H54 (cell line): ENCODE results near the gene ATP10B.

Experiments used
- DNase-seq: peaks from one replicate; pipeline ENCODE4 v3.0.0; 2011; ENCODE audit warnings: low spot score, mixed read lengths; ENCODE audit not compliant: insufficient read length
- FAIRE-seq: peaks from 3 replicates; lab custom pipeline; 2011; peaks lifted over from hg19 to GRCh38; lab: Jason Lieb, UNC
- POLR2A ChIP-seq: IDR thresholded peaks from 2 replicates; pipeline ENCODE4 v1.6.1; 2011; ENCODE audit warnings: low read depth, mild to moderate bottlenecking, low read length

ATP10B gene

DNA sequence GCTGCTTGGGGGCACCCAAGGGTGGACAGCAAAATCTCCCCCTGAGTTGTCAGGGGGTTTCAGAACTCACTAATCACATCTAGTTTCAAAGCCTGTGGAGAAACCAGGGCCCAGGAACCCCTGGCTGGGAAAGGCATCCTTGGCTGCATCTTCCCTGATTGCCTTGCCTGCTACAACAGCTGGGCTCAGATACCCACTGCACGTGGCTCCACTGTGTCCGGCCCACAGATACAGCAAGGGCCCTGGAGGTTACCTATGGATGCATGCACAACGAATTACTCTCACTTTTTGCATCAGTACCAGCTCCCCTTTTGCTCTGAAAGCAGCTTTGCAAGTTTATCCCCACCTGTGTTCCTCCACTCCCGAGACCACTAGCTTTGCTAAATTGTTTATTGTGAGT is 55.0 kb downstream of the ATP10B start:
- no peak for FAIRE-seq
- no peak for TF ChIP-seq POLR2A

DNA sequence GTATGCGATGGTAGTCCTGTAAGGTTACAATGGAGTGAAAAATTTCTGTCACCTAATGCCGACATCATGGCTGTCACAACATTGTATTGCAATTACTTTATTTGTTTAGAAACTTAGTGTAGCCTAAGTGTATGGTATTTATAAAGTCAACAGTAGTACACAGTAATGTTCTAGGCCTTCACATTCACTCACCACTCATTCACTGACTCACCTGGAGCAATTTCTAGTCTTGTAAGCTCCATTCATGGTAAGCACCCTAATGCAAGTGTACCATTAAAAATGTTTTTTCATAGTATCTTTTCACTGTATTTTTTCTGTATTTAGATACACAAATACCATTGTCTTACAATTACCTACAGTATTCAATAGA is 58.5 kb downstream of the ATP10B start:
- no peak for TF ChIP-seq POLR2A
- DNase-seq (no peak), FAIRE-seq (no peak)

More for the DNA sequence above, 55.0 kb downstream of the ATP10B start:
- no peak for DNase-seq

DNA sequence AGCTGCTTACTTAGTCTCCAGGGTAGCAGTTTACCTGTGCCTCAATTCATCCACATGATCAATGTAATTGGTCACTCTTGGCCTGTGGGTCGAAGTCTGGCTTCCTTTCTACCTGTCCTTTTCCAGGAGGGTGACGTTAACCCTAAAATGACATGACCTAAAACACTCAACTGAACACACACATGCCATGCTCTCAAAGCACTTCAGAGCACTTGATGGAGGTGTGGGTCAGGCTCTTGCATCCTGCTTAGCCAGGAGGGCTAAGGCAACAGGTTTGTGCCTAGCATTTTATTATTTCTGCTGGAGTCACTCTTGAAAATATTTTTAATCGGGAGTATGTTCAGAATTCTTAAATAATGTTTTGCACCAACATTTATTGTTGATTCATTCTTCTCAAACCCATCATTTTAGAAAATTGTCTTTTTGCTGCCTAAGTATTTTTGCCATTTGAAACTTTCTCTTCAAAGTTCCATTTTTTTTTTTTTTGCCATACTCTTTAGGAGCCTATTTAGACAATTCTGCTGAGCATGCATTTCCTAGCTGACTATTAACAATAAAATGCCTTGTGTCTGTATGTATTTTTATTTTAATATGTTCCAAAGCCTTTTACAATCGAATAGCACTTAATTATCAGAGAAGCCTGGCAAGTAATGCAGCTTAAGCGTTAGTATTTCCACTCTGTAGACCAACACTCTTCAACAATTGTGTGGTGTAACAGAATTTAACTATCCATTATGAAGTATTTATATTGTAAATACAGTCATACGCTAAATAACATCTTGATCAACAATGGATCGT is 59.1 kb downstream of the ATP10B start:
- DNase-seq: no peak
- FAIRE-seq: no peak
- no peak for TF ChIP-seq POLR2A

DNA sequence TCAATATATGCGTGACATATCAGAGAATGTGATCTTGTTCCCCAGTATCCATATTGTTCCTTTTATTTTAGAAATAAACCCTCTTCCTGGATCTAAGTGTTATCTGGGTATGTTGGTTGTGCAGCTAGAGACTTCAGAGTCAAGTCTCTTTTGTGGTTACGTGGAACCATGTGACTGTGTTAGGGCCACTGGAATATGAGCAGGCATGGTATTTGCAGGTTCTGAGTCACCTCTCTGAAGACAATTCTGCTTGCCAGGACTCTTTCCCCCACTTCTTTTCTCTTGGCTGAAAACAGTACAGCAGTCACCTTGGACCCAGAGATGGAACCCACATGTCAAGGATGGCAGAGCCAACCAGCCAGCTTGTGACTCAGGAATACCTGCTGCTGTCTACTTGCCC is 59.7 kb downstream of the ATP10B start:
- TF ChIP-seq POLR2A: no peak
- FAIRE-seq: no peak
- no peak for DNase-seq

DNA sequence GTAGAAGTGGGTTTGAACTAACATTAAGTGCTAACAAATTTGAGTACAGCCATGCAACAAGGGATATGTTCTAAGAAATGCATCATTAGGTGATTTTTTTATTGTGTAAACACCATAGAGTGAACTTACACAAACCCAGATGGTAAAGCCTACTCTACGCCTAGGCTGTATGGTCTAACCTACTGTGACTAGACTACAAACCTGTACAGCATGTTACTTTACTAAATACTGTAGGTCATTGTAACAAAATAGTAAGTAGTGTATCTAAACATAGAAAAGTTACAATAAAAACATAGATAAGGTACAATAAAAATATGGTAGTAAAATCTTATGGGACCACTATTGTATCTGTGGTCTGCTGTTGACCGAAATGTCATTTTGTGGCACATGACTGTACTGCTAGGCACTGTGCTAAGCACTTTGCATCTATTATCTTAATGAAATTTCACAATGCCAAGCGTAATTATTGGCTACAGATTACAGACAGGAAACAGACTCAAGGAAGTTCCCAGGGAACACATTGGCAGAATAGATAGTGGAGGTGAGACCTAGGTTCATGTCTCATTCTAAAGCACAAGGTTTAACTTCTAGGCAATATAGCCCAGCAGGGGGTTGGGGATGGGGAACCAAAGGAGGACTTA is 62.7 kb downstream of the ATP10B start:
- TF ChIP-seq POLR2A: no peak
- no peak for DNase-seq
- FAIRE-seq: no peak

DNA sequence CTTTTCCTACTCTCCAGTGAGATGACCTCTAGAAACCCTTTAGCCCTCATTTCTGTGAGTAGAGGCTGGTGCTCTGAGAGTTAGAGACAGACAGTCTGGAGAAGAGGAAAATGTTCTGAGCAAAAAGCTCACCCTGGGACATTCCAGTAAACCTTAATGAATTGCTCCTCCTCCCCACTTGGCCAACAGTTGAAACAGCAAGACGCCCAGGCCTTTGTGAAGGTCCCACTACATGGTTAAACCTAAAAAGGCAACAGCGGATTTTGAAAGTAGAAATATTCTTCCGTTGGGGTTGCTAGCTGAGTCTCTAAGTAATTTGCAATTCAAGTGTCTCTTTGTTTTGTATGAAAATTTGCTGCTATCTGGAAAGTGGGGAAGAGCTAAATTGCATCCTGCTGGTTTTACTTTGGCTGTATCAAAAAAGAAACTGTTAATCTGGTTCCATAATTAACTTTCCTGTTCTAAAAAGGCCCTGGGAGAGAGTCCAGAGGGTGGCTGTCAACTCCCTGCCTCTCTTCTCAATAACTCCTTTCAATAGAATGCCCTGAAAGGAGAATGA is 63.8 kb downstream of the ATP10B start:
- DNase-seq (no peak), FAIRE-seq (no peak)
- no peak for TF ChIP-seq POLR2A

DNA sequence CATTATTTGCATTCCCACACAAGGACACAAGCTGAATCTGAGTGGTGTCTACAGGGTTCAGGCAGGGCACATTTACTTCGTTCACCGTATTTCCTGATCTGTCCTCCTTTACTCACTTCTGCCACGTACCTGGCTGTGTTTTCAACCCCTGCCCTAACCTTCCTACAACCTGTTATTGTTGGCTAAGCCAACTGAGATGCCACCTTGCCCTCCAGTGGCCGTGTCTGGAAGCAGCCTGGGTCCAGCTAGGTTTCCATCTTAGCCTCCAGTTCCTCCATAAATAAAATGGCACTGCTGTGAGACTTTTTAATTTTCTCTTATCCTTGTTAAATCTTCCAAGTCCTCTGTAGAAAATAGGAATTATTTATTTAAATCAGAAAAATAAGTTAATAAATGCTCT is 64.8 kb downstream of the ATP10B start:
- DNase-seq: no peak

DNA sequence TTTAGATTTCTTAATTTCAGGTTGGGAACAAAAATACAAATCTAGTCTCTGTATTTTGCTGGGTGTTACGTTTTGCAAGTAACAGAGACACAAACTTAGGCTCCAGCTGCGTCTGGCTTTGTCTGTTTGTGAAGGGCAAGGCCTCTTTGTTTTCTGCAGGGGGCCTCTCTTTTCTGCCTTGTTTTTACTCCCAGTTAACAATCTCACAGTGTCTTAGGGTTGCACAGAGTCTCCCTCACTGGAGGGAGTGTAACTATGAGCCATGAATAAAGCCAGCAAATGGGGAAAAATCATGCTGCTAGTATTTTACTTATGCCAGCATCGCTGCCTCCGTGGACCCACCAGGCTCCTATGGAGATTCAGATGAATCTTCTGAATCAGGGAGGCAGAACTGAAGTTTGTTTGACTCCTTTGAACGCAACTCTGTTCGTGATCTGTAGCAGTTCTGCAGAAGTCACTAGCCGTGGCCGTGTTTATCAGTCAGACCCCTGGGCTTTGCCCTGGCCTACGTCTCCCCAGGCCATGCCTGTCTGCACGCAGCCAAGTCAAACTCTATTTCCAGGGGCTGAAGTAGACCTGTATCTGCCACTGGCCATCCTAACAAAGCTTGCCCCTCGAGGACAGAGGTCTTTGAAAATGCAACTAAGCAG is 77.2 kb downstream of the ATP10B start:
- FAIRE-seq (no peak), DNase-seq (no peak)
- no peak for TF ChIP-seq POLR2A

More for the DNA sequence above, 64.8 kb downstream of the ATP10B start:
- no peak for TF ChIP-seq POLR2A
- no peak for FAIRE-seq

DNA sequence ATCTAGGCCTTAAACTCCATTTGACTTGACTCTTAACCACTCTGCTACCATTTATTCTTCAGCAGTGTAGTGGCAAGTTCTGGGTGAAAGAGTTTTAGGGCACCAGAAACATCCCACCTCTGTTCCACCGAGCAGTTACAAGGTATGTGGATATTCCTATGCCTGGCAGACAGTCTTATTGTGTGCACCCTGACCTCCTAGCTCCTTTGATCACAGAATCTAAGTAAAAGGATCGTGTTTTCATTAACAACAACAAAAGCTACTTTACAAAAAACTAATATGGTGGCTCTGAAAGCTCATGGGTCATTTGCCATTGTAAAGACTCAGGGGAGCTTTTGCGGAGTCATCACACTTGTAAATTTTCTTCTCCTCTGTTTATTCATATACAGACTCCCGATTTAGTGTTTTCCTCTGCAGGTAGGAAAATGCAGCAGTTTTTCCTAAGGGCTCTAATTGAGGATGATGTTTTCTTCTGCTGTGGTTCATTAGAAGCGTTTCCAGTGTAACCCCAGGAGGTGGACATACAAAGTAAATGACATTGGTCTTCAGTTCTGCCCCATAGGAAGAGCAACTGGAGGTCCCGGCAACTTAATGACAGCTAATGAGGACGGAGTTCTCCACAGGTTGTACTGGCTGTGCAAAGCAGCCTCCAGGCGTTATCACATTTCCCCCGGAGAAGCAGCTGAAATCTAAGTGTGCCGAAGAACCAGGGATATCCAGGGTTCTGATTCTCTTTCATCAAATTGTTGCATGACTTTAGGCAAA is 78.2 kb downstream of the ATP10B start:
- no peak for FAIRE-seq
- DNase-seq: no peak
- no peak for TF ChIP-seq POLR2A

DNA sequence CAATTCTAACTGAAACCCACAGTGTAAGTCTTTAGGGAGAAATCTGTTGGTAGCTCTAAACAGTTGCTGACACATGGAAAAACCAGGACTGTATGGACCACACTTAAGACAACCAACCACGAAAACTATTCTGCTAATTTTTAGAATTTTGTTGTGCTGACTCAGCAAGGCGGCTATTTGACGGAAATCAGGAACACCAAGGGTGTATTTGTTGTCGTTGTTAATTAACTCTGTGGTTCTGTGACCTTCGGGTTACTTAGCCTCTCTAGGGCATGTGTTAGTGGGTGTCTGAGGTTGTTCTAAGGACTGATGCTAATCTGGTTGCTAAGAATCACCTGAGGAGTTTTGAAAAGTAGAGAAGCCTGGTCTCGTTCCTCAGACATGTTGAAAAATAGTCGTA is 79.2 kb downstream of the ATP10B start:
- no peak for DNase-seq
- FAIRE-seq: no peak
- no peak for TF ChIP-seq POLR2A

DNA sequence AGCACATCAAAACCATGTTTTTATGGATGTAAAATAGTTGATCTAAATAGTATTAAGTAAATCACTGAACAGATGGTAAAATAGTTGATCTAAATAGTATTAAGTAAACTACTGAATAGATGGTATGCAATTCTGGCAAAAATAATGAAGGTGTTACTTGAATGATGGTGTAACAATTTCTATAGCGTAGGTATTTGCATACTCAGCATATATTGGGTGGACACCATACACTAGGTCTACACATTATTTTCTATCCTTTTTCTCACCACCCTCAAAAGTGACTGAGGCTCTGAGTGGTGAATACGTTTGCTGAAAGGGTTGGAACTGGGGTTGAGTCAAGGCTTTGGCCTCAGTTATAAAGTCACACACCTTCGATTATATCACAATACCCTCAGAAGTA is 81.3 kb downstream of the ATP10B start:
- no peak for FAIRE-seq

DNA sequence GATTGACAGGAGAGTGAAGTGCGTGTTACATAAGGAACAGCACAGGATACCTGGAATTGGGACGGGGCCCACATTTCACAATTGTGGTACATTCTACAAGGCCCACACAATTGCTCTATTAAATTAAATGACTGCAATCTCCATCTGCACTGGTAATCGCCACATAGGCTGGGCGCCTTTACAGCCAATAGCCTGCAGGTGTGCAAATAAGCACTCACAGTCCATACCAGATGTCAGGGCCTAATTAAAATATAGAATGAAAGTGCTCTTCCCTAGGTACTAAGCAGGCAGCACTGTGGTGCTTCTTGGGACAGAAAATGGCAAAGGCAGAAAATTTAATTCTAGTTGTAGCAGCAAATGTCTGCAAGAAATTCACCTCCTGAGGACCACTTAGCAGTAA is 82.7 kb downstream of the ATP10B start:
- no peak for DNase-seq
- TF ChIP-seq POLR2A: no peak
- no peak for FAIRE-seq

More for the DNA sequence above, 81.3 kb downstream of the ATP10B start:
- TF ChIP-seq POLR2A: no peak
- DNase-seq: no peak

DNA sequence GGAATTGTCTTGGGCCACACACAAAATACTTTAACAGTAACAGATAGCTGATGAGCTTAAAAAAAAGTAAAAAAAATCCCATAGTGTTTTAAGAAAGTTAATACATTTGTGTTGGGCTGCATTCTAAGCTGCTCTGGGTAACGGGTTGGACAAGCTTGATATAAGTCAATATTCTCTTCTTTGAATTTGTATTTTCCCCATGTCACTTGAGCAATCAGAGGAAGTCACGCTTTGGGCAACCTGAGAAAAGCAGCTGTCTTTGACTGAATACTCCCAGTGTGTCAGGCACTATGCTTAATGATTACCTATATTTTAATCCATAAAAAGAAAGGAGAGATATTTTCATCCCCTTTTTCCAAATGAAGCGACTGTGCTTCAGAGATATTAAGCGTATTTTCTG is 84.9 kb downstream of the ATP10B start:
- DNase-seq: no peak
- TF ChIP-seq POLR2A: no peak
- no peak for FAIRE-seq
